ENCODE results near the gene NKAIN2. TPM values are rescaled to one million over a fixed set of nuclear protein-coding genes. Genes with fewer than 3 reads are reported as not detected.

Gene NKAIN2
- total RNA-seq, 1 experiment from 2014 or later = not detected

- ChIA-PET CTCF (no interaction called here), RAD21 (ENCODE audit: low non-redundant PET in 1 of 2, low total read pairs in 2 of 2, uncharacterized antibody in 2 of 2, unreplicated experiment in 2 of 2) (no interaction called here), POLR2A (no interaction called here)
- Histone ChIP-seq H3K9me3 (ENCODE audit: control insufficient read depth in 1 of 2, insufficient read depth in 1 of 2, low read depth in 1 of 2, low read length in 2 of 2) (no peaks in the 10 kb centered on the region), H3K9ac (ENCODE audit: low read length) (no peak overlapping the region), H3K27me3 (ENCODE audit: insufficient read depth, low read length) (peaks cover 27% of the 10 kb centered on the region), H2AFZ (ENCODE audit: low read depth, low read length, poor library complexity, severe bottlenecking) (no peak overlapping the region), H3K4me3 (replicated peaks in 1 of 2; ENCODE audit: low read depth in 1 of 2, low read length in 2 of 2) (no peak overlapping the region), H3K9me2 (ENCODE audit: insufficient read depth) (no peaks in the 10 kb centered on the region), H3K4me2 (ENCODE audit: low read length) (no peak overlapping the region), H3K27ac (ENCODE audit: low read depth, low read length) (no peak overlapping the region), H4K20me1 (ENCODE audit: insufficient read depth) (no peaks in the 10 kb centered on the region), H3K4me1 (ENCODE audit: control insufficient read depth in 1 of 2, insufficient read depth in 2 of 2, low read length in 2 of 2) (no peaks in the 10 kb centered on the region), H3K36me3 (ENCODE audit: control insufficient read depth in 1 of 2, insufficient read depth in 2 of 2, low read length in 2 of 2) (no peaks in the 10 kb centered on the region), H3K79me2 (ENCODE audit: insufficient read depth, low read length) (no peaks in the 10 kb centered on the region)
- DNase-seq (ENCODE audit: low read depth, low spot score) (no peak), ATAC-seq (no peak)
- intact Hi-C loops (cut with micrococcal nuclease) = no loop called here
- no TSS peak for BruUV-seq (replicated peaks)
- TF ChIP-seq YY1 (IDR thresholded peaks at IDR 0.05; ENCODE audit: extremely low read depth, insufficient replicate concordance, low read depth, low read length) (no peak), MAX (IDR thresholded peaks at IDR 0.05) (no peak), CTCF (IDR thresholded peaks at IDR 0.05 in 2 of 3, conservative IDR thresholded peaks at IDR 0.05 in 1 of 3; ENCODE audit: borderline replicate concordance in 1 of 3, insufficient read depth in 1 of 3, low read depth in 2 of 3, low read length in 2 of 3) (no peak), ZBTB33 (IDR thresholded peaks at IDR 0.05; ENCODE audit: extremely low read depth, insufficient replicate concordance, low read length) (no peak), CBX3 (IDR thresholded peaks at IDR 0.05; ENCODE audit: low read depth) (no peak), FOSL1 (IDR thresholded peaks at IDR 0.05; ENCODE audit: low read depth) (no peak), ZNF274 (IDR thresholded peaks at IDR 0.05; ENCODE audit: low read depth, low read length) (no peak), ATF3 (IDR thresholded peaks at IDR 0.05) (no peak), POLR2A (IDR thresholded peaks at IDR 0.05; ENCODE audit: borderline replicate concordance, extremely low read depth, insufficient read depth, insufficient read length) (no peak), SP1 (IDR thresholded peaks at IDR 0.05; ENCODE audit: low read depth) (no peak), ELF1 (IDR thresholded peaks at IDR 0.05; ENCODE audit: borderline replicate concordance, low read depth) (no peak), EGR1 (IDR thresholded peaks at IDR 0.05; ENCODE audit: low read depth) (no peak), POLR2AphosphoS5 (IDR thresholded peaks at IDR 0.05; ENCODE audit: low read depth, low read length) (no peak), EZH2 (IDR thresholded peaks at IDR 0.05) (no peak)
Observed at GRCh38 chr6:124590001-124590400, 786.3 kb downstream of the NKAIN2 start.
